ENCODE results near the gene TESK2. TPM values are rescaled to one million over a fixed set of nuclear protein-coding genes. Genes with fewer than 3 reads are reported as not detected.

The TESK2 gene
- total and polyA plus RNA-seq, 2 of the 13 experiments (the other 11 are each of a cell fraction or from before 2014, with no cell fraction given) = 5.5 to 9.6 TPM

GRCh38 chr1:45536886-45537285, 45.9 kb upstream of the TESK2 start:
- in situ Hi-C loops (cut with HindIII; ENCODE audit: extremely low pct_ligation_motif_present, low pct_unique_long_range_greater_than_20kb) (no loop called here), intact Hi-C loops (cut with micrococcal nuclease; ENCODE audit: unreplicated experiment) (no loop called here)
- H3K9me3 ChIP-seq (ENCODE audit: low read length) = no peaks in the 10 kb centered on the region
- 0 out of 6 replicates have a peak overlapping the region, but pooled peaks of 1 of the 3 experiments have one; percentile 16 for H3K4me3 ChIP-seq (replicated peaks in 1 of 3; ENCODE audit: insufficient read depth in 1 of 3, low read depth in 2 of 3, low read length in 3 of 3)
- peaks cover 40% of the 10 kb centered on the region for H3K4me1 ChIP-seq (ENCODE audit: insufficient read depth, low read length)
- peak overlapping the region; percentile 57 for H2AFZ ChIP-seq (ENCODE audit: low read length)
- WGBS (ENCODE audit: low lambda C conversion rate) = 3% methylated on average over 4 of the region's 4 CpGs
- peak; percentile 80 for ATAC-seq
- TF ChIP-seq KLF16 (CRISPR knock-in tag; IDR thresholded peaks at IDR 0.05) (no peak), NFIC (IDR thresholded peaks at IDR 0.05; ENCODE audit: low read length) (no peak), JARID2 (CRISPR knock-in tag; IDR thresholded peaks at IDR 0.05; ENCODE audit: insufficient replicate concordance) (no peak), NR2C2 (CRISPR knock-in tag; IDR thresholded peaks at IDR 0.05; ENCODE audit: borderline replicate concordance) (0 out of 2 replicates have a peak, but pooled peaks have one; percentile 23), CBFB (CRISPR knock-in tag; IDR thresholded peaks at IDR 0.05) (no peak), ZFX (CRISPR knock-in tag; IDR thresholded peaks at IDR 0.05; ENCODE audit: low read depth) (no peak), ZXDC (CRISPR knock-in tag; IDR thresholded peaks at IDR 0.05) (no peak)
- H4K20me1 ChIP-seq (ENCODE audit: insufficient read depth, low read length) = no peaks in the 10 kb centered on the region
- no peak for DNase-seq (ENCODE audit: low spot score)
- ChIA-PET POLR2A (interaction anchor here (6.6 to 29.7 kb wide), 2 partner anchors 11 to 16 kb away, joined by 55 to 690 read pairs; partner anchors contain the start of genes AKR1A1 and PRDX1), CTCF (ENCODE audit: low intra/inter-chr PET ratio, low total read pairs) (no interaction called here)
- 0 out of 2 replicates have a peak overlapping the region, but pooled peaks have one; percentile 27 for H3K9ac ChIP-seq (ENCODE audit: insufficient read depth, low read depth, low read length)
- H3K79me2 ChIP-seq (ENCODE audit: insufficient read depth, low read length) = no peaks in the 10 kb centered on the region
- peak overlapping the region; percentile 67 for H3K4me2 ChIP-seq (ENCODE audit: low read depth, low read length)
- H3K27ac ChIP-seq (ENCODE audit: extremely low read length, insufficient read depth, low read length) = no peak overlapping the region
- no TSS peak for BruUV-seq (replicated peaks)
- H3K36me3 ChIP-seq (replicated peaks in 1 of 2; ENCODE audit: control insufficient read depth in 1 of 2, insufficient read depth in 2 of 2, low read length in 2 of 2) = no peaks in the 10 kb centered on the region
- peak; percentile 32 for FAIRE-seq
- H3K27me3 ChIP-seq (ENCODE audit: control insufficient read depth in 1 of 2, insufficient read depth in 2 of 2, low read length in 2 of 2) = no peaks in the 10 kb centered on the region
